ENCODE results near the gene HDLBP.

Gene HDLBP

GRCh38 chr2:241189093-241189855 lies 126.2 kb downstream of the HDLBP start:
- H3K27me3 Mint-ChIP-seq (ENCODE audit: low read depth, poor library complexity) = no peaks in the 10 kb centered on the region
- H3K4me3 Mint-ChIP-seq = no peak overlapping the region
- no peaks in the 10 kb centered on the region for H3K9me3 Mint-ChIP-seq

GRCh38 chr2:241188361-241189092 lies 126.9 kb downstream of the HDLBP start, which contains the start of gene ANO7:
ANO7 (plus strand) TSS chr2:241188677; CDS start chr2:241190064, 1,387 bp downstream.
- H3K4me1 Mint-ChIP-seq = peaks cover 29% of the 10 kb centered on the region
- no peak for TF ChIP-seq CTCF (IDR thresholded peaks at IDR 0.05)
- H3K27ac Mint-ChIP-seq = no peak within 1 kb of the TSS
- no peaks in the 10 kb centered on the region for H3K36me3 Mint-ChIP-seq (ENCODE audit: low read depth)
- H3K27me3 Mint-ChIP-seq (ENCODE audit: low read depth, poor library complexity) = no peaks in the 10 kb centered on the region
- DNase-seq = no peak
- no peak within 1 kb of the TSS for H3K4me3 Mint-ChIP-seq
- no peaks in the 10 kb centered on the region for H3K9me3 Mint-ChIP-seq

More at GRCh38 chr2:241189093-241189855, 126.2 kb downstream of the HDLBP start:
- Mint-ChIP-seq H3K4me1 (peaks cover 29% of the 10 kb centered on the region), H3K27ac (no peak overlapping the region), H3K36me3 (ENCODE audit: low read depth) (no peaks in the 10 kb centered on the region)
- DNase-seq = no peak
- no peak for TF ChIP-seq CTCF (IDR thresholded peaks at IDR 0.05)

- Mint-ChIP-seq H3K4me3 (no peak overlapping the region), H3K4me1 (peaks cover 29% of the 10 kb centered on the region), H3K9me3 (no peaks in the 10 kb centered on the region), H3K27ac (no peak overlapping the region), H3K36me3 (ENCODE audit: low read depth) (no peaks in the 10 kb centered on the region), H3K27me3 (ENCODE audit: low read depth, poor library complexity) (no peaks in the 10 kb centered on the region)
- no peak for DNase-seq
- TF ChIP-seq CTCF (IDR thresholded peaks at IDR 0.05) = no peak
Observed at GRCh38 chr2:241187918-241188234, 127.6 kb downstream of the HDLBP start.

- Mint-ChIP-seq H3K9me3 (no peaks in the 10 kb centered on the region), H3K27me3 (ENCODE audit: low read depth, poor library complexity) (no peaks in the 10 kb centered on the region), H3K36me3 (ENCODE audit: low read depth) (no peaks in the 10 kb centered on the region), H3K4me3 (no peak overlapping the region), H3K4me1 (peaks cover 29% of the 10 kb centered on the region), H3K27ac (no peak overlapping the region)
- DNase-seq = no peak
- TF ChIP-seq CTCF (IDR thresholded peaks at IDR 0.05) = no peak
Observed at GRCh38 chr2:241187101-241187917, 128.2 kb downstream of the HDLBP start.

GRCh38 chr2:241185961-241186360 lies 129.5 kb downstream of the HDLBP start:
- H3K36me3 Mint-ChIP-seq (ENCODE audit: low read depth) = no peaks in the 10 kb centered on the region
- H3K9me3 Mint-ChIP-seq = no peaks in the 10 kb centered on the region
- H3K4me3 Mint-ChIP-seq = no peak overlapping the region
- TF ChIP-seq CTCF (IDR thresholded peaks at IDR 0.05) = no peak
- H3K4me1 Mint-ChIP-seq = peaks cover 29% of the 10 kb centered on the region
- no peaks in the 10 kb centered on the region for H3K27me3 Mint-ChIP-seq (ENCODE audit: low read depth, poor library complexity)
- H3K27ac Mint-ChIP-seq = no peak overlapping the region
- DNase-seq = no peak

All from nephron progenitor cell (in vitro differentiated cells).